OCI-LY1 (cell line): ENCODE measurements around the gene TTC12.

Source experiments
- EZH2 ChIP-seq: fragments of 200-600 bp; sonication (generic), shearing (Covaris generic); IDR thresholded peaks from 2 replicates; pipeline ENCODE4 v1.8.0; 2017; ENCODE audit warnings: borderline replicate concordance, mixed run types, mild to moderate bottlenecking, antibody characterized with exemption, low read length, moderate library complexity, mixed read lengths
- TF ChIP-seq, protein P1 (sequence below): fragments of 200-600 bp; sonication (generic), shearing (Covaris generic); IDR thresholded peaks from 2 replicates; pipeline ENCODE4 v1.5.1; 2017; ENCODE audit warnings: mild to moderate bottlenecking, antibody characterized with exemption, low read length, moderate library complexity, mixed read lengths

- TF ChIP-seq EZH2, result no peak
- TF ChIP-seq, protein P1, sequence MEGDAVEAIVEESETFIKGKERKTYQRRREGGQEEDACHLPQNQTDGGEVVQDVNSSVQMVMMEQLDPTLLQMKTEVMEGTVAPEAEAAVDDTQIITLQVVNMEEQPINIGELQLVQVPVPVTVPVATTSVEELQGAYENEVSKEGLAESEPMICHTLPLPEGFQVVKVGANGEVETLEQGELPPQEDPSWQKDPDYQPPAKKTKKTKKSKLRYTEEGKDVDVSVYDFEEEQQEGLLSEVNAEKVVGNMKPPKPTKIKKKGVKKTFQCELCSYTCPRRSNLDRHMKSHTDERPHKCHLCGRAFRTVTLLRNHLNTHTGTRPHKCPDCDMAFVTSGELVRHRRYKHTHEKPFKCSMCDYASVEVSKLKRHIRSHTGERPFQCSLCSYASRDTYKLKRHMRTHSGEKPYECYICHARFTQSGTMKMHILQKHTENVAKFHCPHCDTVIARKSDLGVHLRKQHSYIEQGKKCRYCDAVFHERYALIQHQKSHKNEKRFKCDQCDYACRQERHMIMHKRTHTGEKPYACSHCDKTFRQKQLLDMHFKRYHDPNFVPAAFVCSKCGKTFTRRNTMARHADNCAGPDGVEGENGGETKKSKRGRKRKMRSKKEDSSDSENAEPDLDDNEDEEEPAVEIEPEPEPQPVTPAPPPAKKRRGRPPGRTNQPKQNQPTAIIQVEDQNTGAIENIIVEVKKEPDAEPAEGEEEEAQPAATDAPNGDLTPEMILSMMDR, result no peak
These were observed 97.2 kb downstream of the TTC12 start for GRCh38 chr11:113411536-113411935.
